SH-SY5Y (cell line): Measurements from ENCODE around the gene SMARCAL1.

Experiments
- GATA2 ChIP-seq: IDR thresholded peaks from 2 replicates; pipeline ENCODE4 v1.6.1; 2011; ENCODE audit warnings: mild to moderate bottlenecking, low read depth, low read length
- GATA3 ChIP-seq: IDR thresholded peaks from 2 replicates; pipeline ENCODE4 v1.6.1; 2011; ENCODE audit warnings: low read depth, mild to moderate bottlenecking, low read length, moderate library complexity

The SMARCAL1 gene

DNA sequence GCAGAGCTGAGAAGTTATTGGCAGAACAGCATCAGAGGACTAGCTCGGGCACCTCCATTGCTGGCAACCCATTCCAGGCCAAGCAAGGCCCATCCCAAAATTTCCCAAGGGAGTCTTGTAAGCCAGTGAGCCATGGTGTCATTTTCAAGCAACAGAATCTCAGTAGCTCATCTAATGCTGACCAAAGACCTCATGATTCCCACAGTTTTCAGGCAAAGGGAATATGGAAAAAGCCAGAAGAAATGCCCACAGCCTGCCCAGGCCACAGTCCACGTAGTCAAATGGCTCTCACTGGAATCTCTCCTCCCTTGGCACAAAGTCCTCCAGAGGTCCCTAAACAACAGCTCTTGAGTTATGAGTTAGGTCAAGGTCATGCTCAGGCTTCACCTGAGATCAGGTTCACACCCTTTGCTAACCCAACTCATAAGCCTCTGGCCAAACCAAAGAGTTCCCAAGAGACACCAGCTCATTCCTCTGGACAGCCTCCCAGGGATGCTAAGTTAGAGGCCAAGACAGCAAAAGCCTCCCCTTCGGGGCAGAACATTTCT is 2.6 kb downstream of the SMARCAL1 start:
- no peak for TF ChIP-seq GATA3
- no peak for TF ChIP-seq GATA2

DNA sequence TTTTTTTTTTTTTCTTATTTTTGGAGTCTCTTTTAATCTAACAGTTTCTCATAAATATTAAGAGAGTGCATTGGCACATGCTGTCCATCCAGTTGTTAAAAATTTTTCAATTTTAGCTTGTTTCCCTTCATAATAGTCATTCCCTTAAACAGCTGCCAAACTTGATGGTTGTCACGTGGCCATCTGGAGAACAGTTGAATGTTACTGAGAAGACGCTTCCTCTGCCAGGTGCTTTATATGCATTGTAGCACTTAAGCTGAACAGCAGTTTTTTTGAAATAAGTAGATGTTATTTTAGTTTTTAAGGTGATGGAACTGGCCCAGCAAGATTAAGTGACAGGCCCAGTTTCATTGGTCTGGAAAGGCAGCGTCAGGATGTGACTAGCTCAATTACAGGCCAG is 3.3 kb downstream of the SMARCAL1 start:
- TF ChIP-seq GATA3, result no peak
- no peak for TF ChIP-seq GATA2

DNA sequence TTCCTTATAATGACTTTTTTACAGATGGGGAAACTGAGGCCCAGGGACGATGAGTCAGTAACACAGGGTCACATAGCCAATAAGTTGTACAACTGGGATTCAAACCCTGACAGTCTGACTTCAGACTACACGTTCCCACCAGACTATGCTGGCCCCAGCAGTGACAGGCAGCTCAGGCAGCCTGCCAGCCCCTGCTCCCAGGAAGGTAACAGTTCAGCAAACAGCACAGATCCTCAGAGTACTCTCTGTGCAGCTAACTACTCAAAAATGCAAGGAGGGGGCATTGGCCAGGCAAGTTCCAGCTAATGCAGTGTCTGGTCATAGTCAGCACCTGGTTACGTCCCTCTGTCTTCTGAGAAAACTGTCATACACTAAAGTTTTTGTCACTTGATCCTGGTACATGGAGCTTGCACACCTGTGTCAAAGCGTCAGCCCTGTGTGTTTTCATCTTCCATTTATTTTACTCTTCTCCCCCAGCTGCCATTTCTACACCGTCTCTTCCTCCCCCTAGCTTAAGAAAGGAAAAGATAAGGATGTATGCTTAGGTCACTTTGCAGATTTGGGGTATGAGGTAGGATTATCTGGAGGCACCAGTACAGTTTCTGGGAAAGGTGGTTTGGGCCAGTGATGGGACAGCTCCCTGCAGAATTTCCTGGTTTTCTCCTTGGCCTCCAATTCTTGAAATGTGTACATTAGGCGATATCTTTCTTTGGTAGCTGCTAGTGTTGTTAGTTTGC is 4.5 kb downstream of the SMARCAL1 start:
- TF ChIP-seq GATA2 (no peak), GATA3 (no peak)

DNA sequence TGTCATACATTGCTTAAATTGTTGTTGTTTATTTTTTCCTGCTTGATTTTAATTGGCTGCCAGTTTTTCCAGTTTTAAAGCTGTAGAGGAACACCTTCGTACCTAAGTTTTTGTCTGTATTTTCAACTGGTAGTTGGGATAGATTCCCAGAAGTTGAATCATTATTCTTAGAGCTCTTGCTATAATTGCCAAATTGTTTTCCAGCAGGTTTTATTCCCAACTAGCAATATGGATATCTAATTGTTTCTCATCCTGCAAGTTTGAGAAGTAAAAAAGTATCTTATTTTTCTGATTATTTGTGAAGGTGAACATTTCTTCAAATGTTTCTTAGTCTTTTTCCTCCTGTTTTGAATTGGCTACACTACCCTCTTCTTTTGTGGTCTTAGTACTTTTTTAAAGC is 6.7 kb downstream of the SMARCAL1 start:
- TF ChIP-seq GATA3, result no peak
- TF ChIP-seq GATA2, result no peak

DNA sequence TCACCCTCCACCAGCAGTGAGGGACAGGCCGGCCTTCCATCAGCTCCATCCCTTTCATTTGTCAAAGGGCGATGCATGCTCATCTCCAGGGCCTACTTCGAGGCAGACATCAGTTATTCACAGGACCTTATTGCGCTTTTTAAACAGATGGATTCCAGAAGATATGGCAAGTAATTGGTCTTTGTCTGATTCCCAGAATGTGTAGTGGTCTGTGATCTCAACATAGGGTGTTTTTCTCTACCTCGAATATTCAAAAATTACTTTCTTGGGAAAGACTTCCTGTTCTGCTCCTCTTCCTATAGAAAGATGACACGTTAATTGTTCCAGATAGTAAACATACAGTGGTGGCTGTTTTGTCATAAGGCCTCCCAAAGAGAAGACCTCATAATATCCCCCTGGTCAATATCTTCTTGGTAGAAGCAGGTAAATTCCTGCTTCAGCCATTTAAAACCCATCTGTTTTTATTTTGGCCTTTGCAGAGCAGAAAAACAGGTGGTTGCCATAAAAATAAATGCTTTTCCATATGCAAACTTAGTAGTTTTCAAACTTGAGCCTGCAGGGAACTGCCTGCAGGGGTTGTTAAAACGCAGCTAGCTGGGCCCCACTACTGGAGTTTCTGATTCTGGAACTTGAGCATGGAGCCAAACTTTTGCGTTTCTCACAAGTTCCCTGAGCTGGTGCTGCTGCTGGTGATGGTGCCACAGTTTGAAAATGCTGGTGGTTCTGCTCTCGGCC is 8.2 kb downstream of the SMARCAL1 start:
- no peak for TF ChIP-seq GATA2
- TF ChIP-seq GATA3, result no peak

DNA sequence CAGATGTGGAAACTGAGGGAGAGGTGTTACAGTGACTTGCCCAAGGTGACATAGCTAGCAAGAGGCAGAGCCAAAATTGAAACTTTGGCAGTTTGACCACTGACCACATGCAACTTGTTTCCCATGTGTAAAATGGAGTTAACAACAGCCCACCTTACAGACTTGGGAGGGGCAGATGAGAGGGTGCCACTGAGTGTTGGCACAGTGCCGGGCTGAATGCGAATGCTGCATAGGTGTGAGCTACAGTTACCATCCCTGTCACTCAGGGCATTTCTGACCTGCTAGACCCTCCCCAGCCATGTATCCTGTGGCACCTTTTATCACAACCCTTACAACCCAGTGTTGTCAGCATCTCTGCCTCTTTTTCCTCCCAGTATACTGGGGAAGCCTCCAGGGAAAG is 10.8 kb downstream of the SMARCAL1 start:
- TF ChIP-seq GATA2 (no peak), GATA3 (no peak)

DNA sequence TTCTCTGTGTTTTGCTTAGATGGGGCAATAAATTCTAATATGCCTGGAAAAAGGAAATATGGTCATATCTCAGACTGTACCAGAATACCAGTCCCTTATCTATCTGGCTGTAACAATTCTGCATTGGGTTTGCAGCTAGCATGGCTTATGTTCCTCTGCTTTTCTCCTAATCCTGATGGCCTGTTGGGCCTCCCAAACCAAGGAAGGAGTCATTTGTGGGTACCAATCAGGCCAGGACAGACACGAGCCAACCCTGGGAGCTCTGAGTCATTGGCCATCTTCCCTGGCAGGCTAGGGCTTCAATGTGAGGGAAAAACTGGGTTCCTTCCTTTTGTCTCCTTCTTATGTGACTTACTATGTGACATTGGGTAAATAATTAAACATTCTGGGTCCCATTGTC is 12.0 kb downstream of the SMARCAL1 start:
- TF ChIP-seq GATA2, result no peak
- no peak for TF ChIP-seq GATA3

DNA sequence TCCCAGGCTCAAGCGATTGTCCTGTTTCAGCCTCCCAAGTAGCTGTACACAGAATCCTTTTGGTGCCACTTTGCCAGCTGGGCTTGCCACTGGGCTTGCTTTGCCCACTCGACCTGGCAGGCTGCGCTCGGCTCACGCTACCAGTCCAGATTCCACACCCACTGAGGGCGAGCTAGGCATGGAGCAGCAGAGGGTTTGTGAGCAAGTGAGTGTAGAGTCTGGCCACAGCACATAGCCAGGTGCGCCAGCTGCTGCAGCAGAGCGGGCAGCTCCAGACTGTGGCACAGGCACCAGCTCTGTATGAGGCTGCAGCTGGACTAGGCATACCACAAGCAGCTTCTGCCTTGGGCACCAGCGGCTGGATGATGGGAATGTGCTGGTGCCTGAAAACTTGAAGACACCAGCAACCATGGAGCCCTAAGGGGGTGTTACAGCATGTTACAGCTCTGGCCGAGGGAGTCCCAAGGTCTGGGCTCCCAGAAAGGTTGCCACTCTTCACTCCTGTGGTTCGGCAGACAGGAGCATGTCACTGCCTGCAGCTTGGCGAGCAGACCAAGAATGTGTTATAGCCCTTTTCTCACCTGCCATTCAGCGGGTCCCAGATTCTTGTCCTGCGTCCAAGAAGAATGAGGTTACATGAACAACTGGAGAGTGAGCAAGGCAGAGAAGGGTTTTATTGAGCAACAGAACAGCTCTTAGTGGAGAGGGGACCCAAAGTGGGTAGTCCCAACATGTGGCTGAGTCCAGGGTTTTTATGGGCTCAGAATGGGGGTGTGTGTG is 12.9 kb downstream of the SMARCAL1 start:
- TF ChIP-seq GATA3 (no peak), GATA2 (no peak)

DNA sequence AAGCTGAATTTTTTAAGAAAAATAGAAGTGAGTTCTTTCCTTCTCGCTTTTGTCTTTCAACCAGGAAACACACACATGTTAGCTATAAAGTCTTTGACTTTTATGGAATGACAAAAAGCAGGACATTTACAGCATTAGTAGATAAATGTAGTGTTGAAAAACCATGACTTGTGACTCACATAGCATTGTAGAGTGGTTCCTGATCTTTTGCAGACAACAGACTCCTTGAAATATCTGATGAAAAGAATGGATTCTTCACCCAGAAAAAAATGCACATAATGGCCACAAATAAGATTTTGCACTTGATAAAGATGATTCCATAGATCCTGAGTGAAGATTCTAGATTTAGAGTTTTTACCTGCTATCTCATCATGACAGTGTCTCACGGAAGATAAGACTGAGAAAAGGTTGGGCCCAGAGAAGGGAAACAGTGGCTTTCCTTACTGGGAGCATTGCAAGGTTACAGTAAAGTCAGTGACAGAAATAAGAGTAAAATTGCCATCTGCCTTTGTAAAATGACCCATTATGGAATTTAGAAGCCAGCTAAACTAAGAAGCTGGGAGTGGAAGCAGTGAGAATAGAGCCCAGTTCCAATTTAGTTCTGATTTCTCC is 14.0 kb downstream of the SMARCAL1 start:
- no peak for TF ChIP-seq GATA2
- no peak for TF ChIP-seq GATA3

DNA sequence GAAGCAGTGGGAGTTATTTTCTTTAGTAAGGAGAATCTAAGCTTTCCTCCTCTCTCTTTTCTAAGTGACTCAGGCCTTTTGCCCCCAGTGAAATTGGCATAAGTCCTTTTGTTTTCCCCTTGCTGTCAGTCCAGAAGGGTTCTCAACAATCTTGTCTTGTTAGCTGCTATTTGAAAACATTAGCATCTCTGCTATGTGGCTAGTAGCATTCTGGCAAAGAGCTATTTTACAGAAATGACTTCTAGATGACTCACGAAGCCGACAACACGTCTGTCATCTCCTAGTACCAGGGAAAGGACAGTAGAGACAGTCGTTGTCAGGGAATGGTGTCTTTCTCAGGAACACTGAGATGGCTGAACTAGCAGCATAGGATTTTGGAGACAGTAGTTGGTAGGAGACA is 14.7 kb downstream of the SMARCAL1 start:
- TF ChIP-seq GATA2 (no peak), GATA3 (no peak)

DNA sequence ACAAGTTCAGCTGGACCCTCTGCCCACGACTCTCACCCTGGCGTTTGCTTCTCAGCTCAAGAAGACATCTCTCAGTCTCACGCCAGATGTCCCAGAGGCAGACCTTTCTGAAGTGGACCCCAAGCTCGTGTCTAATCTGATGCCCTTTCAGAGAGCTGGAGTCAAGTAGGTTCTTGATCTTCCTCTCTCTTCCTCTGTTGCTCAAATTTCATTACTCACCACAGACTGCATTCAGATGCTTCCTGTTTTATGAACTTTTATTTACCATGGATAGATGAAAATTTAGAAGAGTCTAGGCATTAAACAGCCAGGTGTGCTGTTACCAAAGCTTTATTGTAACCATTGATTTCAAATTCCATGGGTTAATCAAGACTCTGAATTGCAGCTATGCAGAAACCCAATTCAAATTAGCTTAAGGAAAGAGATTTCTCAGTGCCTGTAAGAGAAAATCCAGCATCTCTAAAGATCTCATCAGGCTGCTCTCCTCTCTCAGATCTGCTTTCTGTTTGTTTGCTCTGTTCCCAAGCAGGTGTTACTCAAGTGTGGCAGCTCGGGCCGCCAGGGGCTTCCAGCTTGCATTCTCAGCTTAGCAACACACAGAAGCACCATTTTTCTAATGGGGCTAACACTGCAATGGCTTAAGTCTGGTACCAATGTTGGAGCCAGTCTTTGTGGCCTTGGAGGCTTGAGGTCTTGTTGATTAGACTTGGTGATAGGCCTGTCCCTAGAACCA is 16.5 kb downstream of the SMARCAL1 start:
- TF ChIP-seq GATA2 (no peak), GATA3 (no peak)

DNA sequence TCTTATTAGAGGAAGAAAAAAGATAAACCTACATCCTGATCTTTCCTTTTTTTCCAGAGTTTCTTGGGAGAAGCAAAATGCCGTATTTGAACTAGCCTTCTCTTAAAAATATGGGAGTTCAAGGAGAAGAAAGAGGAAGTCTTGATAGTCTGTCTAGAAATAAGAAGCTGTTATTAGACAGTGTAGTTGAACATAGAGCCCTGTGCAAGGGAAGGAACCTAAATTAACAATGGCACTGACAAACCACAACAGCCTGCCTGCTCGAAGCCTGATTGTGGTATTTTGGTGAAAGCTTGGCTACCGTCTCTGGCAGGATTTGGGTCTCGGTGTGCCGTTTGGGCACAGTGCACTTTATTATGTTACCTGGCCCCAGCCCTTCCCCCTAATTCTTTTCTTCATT is 17.1 kb downstream of the SMARCAL1 start:
- TF ChIP-seq GATA3 (no peak), GATA2 (no peak)

DNA sequence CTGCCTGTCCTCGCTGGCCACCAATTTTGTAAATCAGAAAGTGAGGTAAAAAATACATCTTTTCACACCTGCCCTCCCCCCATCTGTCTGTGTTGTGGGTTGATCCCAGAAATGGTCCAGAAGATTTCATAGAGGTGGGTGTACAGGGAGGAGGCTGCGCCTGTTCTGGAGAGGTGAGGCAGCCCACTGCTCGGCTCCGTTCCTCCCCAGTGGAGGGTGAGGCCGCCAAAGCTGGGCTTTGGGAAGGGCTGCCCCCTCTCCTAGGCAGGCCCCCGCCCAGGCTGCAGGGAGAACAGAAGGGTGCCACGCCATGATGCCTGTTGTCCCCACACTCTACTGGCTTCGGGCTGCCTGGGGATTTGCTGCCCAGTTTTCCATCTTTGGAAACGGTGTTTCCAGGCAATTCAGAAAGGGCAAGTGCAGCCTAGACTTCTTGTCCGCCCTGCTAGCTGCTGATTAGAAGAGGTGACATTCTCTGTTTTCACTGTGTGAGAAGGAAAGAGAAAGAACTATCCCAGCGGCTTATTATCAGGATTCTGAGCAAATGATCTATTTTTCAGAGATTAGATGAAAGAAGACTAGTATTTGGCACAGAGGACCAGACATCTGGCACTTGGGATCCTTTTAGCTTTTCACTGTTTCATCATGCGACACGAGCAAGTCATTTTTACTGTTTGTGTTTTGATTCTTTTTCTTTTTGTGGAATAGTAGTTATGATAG is 18.7 kb downstream of the SMARCAL1 start:
- TF ChIP-seq GATA3 (no peak), GATA2 (no peak)

DNA sequence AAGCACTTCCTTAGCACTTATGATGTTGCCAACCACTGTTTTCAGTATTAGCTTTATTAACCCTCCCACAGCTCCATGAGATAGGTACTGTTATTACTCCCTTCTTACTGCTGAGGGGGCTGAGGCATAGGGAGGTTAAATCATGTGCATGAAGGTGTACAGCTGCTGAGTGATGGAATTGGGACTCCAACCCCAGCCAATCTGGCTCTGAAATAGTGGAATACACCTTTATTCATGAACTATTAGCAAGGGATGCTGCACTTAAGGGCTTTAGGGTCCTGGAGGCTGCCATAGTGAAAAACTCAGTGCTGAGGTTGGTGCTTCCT is 19.2 kb downstream of the SMARCAL1 start:
- TF ChIP-seq GATA2, result no peak
- no peak for TF ChIP-seq GATA3
